T-helper 1 cell (primary cell): ENCODE data around the gene MT1M.
"Not testable (repeated sequence)": the region's sequence is repeated elsewhere in the genome, so short reads cannot be mapped to it uniquely, and the experiment has no call there.

Source experiments
- DNase-seq, 5 donors: peaks; one replicate each; pipeline ENCODE4 v3.0.0-alpha.2; 2012 to 2020
- total RNA-seq, 4 donors: gene quantifications; one replicate each; lab custom pipeline; 2026; lab: John Stamatoyannopoulos, UW

Gene MT1M
- 0 reads per million in 4 donors for total RNA-seq

GRCh38 chr16:56632156-56632847, at the start of gene MT1M:
MT1M (plus strand) TSS chr16:56632659; CDS start chr16:56632732, 73 bp downstream.
- no peak for DNase-seq

- DNase-seq, result not testable (repeated sequence)
Measured at GRCh38 chr16:56582911-56583310, 49.5 kb upstream of the MT1M start.

GRCh38 chr16:56583351-56584168, 48.9 kb upstream of the MT1M start:
- no peak for DNase-seq

- no peak for DNase-seq
Measured at GRCh38 chr16:56584276-56584675, 48.2 kb upstream of the MT1M start.

GRCh38 chr16:56588781-56589140, 43.7 kb upstream of the MT1M start:
- no peak for DNase-seq

- DNase-seq, result peak in 1 of 5 donors; percentile 17
Measured at GRCh38 chr16:56589141-56590039, 43.1 kb upstream of the MT1M start, which contains the start of gene MT3. MT3 (plus strand) TSS chr16:56589528; CDS start chr16:56589591, 63 bp downstream.

GRCh38 chr16:56591377-56592060, 40.9 kb upstream of the MT1M start:
- DNase-seq, result no peak

- no peak for DNase-seq
Measured at GRCh38 chr16:56593573-56594291, 38.7 kb upstream of the MT1M start.

- no peak for DNase-seq
Measured at GRCh38 chr16:56594292-56594619, 38.2 kb upstream of the MT1M start.

GRCh38 chr16:56600398-56600999, 32.0 kb upstream of the MT1M start:
- DNase-seq, result peak in 1 of 5 donors; percentile 27

- DNase-seq, result no peak
Measured at GRCh38 chr16:56601325-56601724, 31.1 kb upstream of the MT1M start.

GRCh38 chr16:56603589-56603988, 28.9 kb upstream of the MT1M start:
- DNase-seq, result peak in 1 of 5 donors; percentile 23

GRCh38 chr16:56604966-56605365, 27.5 kb upstream of the MT1M start:
- DNase-seq, result no peak

GRCh38 chr16:56605475-56605874, 27.0 kb upstream of the MT1M start:
- DNase-seq, result no peak

- DNase-seq, result no peak
Measured at GRCh38 chr16:56606071-56606475, 26.4 kb upstream of the MT1M start.

GRCh38 chr16:56606476-56607108, 25.9 kb upstream of the MT1M start:
- DNase-seq, result no peak

GRCh38 chr16:56607109-56607618, 25.3 kb upstream of the MT1M start:
- DNase-seq, result no peak

- no peak for DNase-seq
Measured at GRCh38 chr16:56607675-56608042, 24.8 kb upstream of the MT1M start.

GRCh38 chr16:56608043-56608875, 24.2 kb upstream of the MT1M start, which contains the start of gene MT2A:
MT2A (plus strand) TSS chr16:56608584; CDS start chr16:56608656, 72 bp downstream.
- peak; percentile 67 to 93 (median 78) for DNase-seq
